Measurements from ENCODE around the gene SH3BGRL3.
A peak's percentile ranks its signal among the peaks of the same experiment; 100 is the strongest.

Gene SH3BGRL3

DNA sequence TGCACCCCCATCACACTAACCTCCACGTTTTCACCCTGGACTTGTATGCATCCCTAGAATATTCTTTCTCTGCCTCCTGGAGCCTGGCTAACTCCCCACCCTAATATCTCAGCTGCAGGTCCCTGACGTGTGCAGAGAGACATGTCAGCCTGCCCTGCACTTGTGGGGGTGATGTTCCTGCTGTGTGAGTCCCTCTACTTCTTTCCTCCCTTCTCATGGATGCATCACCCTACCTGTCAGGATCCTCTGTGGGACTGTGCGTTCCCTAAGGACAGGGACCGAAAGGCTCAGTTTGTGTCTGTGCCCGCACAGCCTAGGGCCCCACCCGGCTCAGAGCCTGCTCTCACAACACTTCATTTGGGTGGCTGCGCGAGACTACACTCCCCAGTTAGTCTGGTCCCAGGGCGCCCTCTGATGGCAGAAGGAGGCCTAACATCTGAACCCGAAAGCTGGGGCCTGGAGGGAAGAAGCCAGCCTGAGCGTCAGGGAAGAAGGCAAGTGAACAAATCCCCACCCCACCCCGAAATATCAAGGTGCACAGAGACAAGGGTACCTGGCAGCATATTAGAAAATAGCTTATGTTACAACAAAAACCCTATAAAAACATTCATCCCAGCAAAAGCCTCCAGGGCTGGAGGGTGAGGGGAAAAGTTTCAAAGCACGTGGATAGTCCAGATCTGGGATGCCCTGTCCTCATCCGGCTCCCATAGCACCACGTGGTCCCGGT lies 41.6 kb downstream of the SH3BGRL3 start:
- H3F3A ChIP-seq (ENCODE audit: control insufficient read depth, insufficient read depth) = peaks cover 22% of the 10 kb centered on the region
- H4K20me1 ChIP-seq (ENCODE audit: control insufficient read depth, insufficient read depth, low read depth, low read length) = no peaks in the 10 kb centered on the region
- peaks cover 67% of the 10 kb centered on the region for H3K4me1 ChIP-seq (ENCODE audit: control insufficient read depth, low read length)
- peak overlapping the region; percentile 80 for H3K4me2 ChIP-seq (ENCODE audit: low read length)
- no peaks in the 10 kb centered on the region for H3K27me3 ChIP-seq (ENCODE audit: control insufficient read depth, low read length)
- H3K4me3 ChIP-seq (ENCODE audit: low read length) = peak overlapping the region; percentile 18
- TF ChIP-seq, protein P1, sequence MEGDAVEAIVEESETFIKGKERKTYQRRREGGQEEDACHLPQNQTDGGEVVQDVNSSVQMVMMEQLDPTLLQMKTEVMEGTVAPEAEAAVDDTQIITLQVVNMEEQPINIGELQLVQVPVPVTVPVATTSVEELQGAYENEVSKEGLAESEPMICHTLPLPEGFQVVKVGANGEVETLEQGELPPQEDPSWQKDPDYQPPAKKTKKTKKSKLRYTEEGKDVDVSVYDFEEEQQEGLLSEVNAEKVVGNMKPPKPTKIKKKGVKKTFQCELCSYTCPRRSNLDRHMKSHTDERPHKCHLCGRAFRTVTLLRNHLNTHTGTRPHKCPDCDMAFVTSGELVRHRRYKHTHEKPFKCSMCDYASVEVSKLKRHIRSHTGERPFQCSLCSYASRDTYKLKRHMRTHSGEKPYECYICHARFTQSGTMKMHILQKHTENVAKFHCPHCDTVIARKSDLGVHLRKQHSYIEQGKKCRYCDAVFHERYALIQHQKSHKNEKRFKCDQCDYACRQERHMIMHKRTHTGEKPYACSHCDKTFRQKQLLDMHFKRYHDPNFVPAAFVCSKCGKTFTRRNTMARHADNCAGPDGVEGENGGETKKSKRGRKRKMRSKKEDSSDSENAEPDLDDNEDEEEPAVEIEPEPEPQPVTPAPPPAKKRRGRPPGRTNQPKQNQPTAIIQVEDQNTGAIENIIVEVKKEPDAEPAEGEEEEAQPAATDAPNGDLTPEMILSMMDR (IDR thresholded peaks at IDR 0.05; ENCODE audit: low read depth, low read length, poor library complexity, severe bottlenecking) = peak; percentile 88
- no peak for TF ChIP-seq EZH2phosphoT487 (IDR thresholded peaks at IDR 0.05; ENCODE audit: borderline replicate concordance, low read length)
- H3K9me3 ChIP-seq (ENCODE audit: control insufficient read depth, insufficient read depth, low read length) = no peaks in the 10 kb centered on the region
- peak overlapping the region; percentile 90 for H3K27ac ChIP-seq (ENCODE audit: low read depth, low read length)
- H3K79me2 ChIP-seq (ENCODE audit: control insufficient read depth, low read length) = peaks cover 28% of the 10 kb centered on the region
- no peaks in the 10 kb centered on the region for H3K9me2 ChIP-seq (replicated peaks; ENCODE audit: control insufficient read depth, low read length)
- H3K36me3 ChIP-seq (ENCODE audit: control insufficient read depth, low read length) = peaks cover 32% of the 10 kb centered on the region

DNA sequence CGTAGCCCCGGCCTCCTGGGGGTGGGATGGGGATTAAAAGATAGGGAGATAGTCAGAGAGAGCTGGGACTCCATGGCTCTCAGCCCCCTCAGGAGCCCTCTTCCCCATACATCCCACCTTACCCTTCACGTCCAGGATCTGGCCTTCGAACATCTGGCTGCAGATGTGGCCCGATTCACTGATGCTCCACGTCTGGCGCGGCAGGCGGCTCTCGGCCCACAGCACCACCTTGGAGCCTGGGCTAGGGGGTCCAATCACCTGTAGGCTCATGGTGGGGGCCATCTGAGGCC lies 42.1 kb downstream of the SH3BGRL3 start:
- Histone ChIP-seq H3K4me1 (ENCODE audit: control insufficient read depth, low read length) (peaks cover 62% of the 10 kb centered on the region), H3F3A (ENCODE audit: control insufficient read depth, insufficient read depth) (peaks cover 17% of the 10 kb centered on the region), H3K36me3 (ENCODE audit: control insufficient read depth, low read length) (peaks cover 32% of the 10 kb centered on the region), H3K79me2 (ENCODE audit: control insufficient read depth, low read length) (peaks cover 24% of the 10 kb centered on the region), H4K20me1 (ENCODE audit: control insufficient read depth, insufficient read depth, low read depth, low read length) (no peaks in the 10 kb centered on the region), H3K27ac (ENCODE audit: low read depth, low read length) (no peak overlapping the region), H3K27me3 (ENCODE audit: control insufficient read depth, low read length) (no peaks in the 10 kb centered on the region), H3K4me3 (ENCODE audit: low read length) (no peak overlapping the region), H3K4me2 (ENCODE audit: low read length) (0 out of 2 replicates have a peak overlapping the region, but pooled peaks have one; percentile 80), H3K9me3 (ENCODE audit: control insufficient read depth, insufficient read depth, low read length) (no peaks in the 10 kb centered on the region), H3K9me2 (replicated peaks; ENCODE audit: control insufficient read depth, low read length) (no peaks in the 10 kb centered on the region)
- no peak for TF ChIP-seq EZH2phosphoT487 (IDR thresholded peaks at IDR 0.05; ENCODE audit: borderline replicate concordance, low read length)
- TF ChIP-seq, protein P1 (IDR thresholded peaks at IDR 0.05; ENCODE audit: low read depth, low read length, poor library complexity, severe bottlenecking) = no peak

DNA sequence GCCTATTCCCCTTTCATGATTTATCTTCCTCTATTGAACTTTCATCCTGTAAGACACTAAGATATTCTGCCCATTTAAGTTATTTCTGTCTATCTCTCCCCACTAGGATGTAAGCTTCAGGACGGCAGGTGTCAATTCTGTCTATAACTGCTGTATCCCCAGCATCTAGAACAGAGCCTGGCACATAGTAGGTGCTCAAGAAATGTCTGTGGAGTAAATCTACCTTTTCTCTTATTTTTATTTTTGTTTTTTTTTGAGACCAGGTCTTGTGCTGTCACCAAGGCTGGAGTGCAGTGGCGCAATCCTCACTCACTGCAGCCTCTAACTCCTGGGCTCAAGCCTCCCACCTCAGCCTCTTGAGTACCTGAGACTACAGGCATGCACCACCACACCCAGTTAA lies 43.5 kb downstream of the SH3BGRL3 start:
- Histone ChIP-seq H3K79me2 (ENCODE audit: control insufficient read depth, low read length) (peaks cover 11% of the 10 kb centered on the region), H4K20me1 (ENCODE audit: control insufficient read depth, insufficient read depth, low read depth, low read length) (no peaks in the 10 kb centered on the region), H3K9me2 (replicated peaks; ENCODE audit: control insufficient read depth, low read length) (no peaks in the 10 kb centered on the region), H3K36me3 (ENCODE audit: control insufficient read depth, low read length) (peaks cover 31% of the 10 kb centered on the region), H3K27me3 (ENCODE audit: control insufficient read depth, low read length) (no peaks in the 10 kb centered on the region), H3K4me3 (ENCODE audit: low read length) (no peak overlapping the region), H3K27ac (ENCODE audit: low read depth, low read length) (no peak overlapping the region), H3K9me3 (ENCODE audit: control insufficient read depth, insufficient read depth, low read length) (no peaks in the 10 kb centered on the region), H3K4me2 (ENCODE audit: low read length) (no peak overlapping the region), H3F3A (ENCODE audit: control insufficient read depth, insufficient read depth) (peaks cover 12% of the 10 kb centered on the region), H3K4me1 (ENCODE audit: control insufficient read depth, low read length) (peaks cover 56% of the 10 kb centered on the region)
- TF ChIP-seq, protein P1 (IDR thresholded peaks at IDR 0.05; ENCODE audit: low read depth, low read length, poor library complexity, severe bottlenecking) = no peak
- TF ChIP-seq EZH2phosphoT487 (IDR thresholded peaks at IDR 0.05; ENCODE audit: borderline replicate concordance, low read length) = no peak
